PC-3 (cell line): ENCODE measurements around the gene CHD5. TPM values are rescaled to one million over a fixed set of nuclear protein-coding genes. Genes with fewer than 3 reads are reported as not detected.

Experiments used
- ATAC-seq: fragments of 200-7000 bp; cut with Tn5 transposase; 2 replicates; pipeline ENCODE4 v1.9.1; 2020; ENCODE audit warnings: mild to moderate bottlenecking, moderate library complexity
- BruUV-seq: library from RNA; stranded (reverse); fragments of 400-500 nt; replicated peaks from 2 replicates; lab custom pipeline; 2021; lab: Mats Ljungman, UMichigan
- CTCF ChIA-PET: fragments of 300-600 bp; sonication (Branson Sonifier 250); formaldehyde crosslinking; loops from one replicate; lab custom pipeline; 2022; ENCODE audit warnings: antibody characterized with exemption; lab: Charles Lee
- POLR2A ChIA-PET: fragments of 300-600 bp; sonication (Branson Sonifier 250); formaldehyde crosslinking; loops from one replicate; lab custom pipeline; 2022; ENCODE audit warnings: antibody characterized with exemption; ENCODE audit not compliant: unreplicated experiment; lab: Charles Lee
- DNase-seq: peaks from one replicate; pipeline ENCODE4 v3.0.0-alpha.2; 2015
- H2AFZ ChIP-seq: fragments of 300-600 bp; sonication (generic); 2 replicates; pipeline ENCODE4 v1.6.0; 2016; ENCODE audit warnings: antibody characterized with exemption, low read length
- H3F3A ChIP-seq: fragments of 300-600 bp; sonication (generic); one replicate; pipeline ENCODE4 v1.6.0; 2017; ENCODE audit warnings: antibody characterized with exemption, low read length, control low read depth, mild to moderate bottlenecking; ENCODE audit not compliant: unreplicated experiment
- H3K27ac ChIP-seq: fragments of 300-600 bp; sonication (generic); 2 replicates; pipeline ENCODE4 v1.5.1; 2016; ENCODE audit warnings: mild to moderate bottlenecking, low read length
- H3K27me3 ChIP-seq: fragments of 300-600 bp; sonication (generic); 2 replicates; pipeline ENCODE4 v1.6.1; 2016; ENCODE audit warnings: low read length, mixed read lengths
- H3K36me3 ChIP-seq: fragments of 300-600 bp; sonication (generic); 2 replicates; pipeline ENCODE4 v1.6.1; 2016; ENCODE audit warnings: low read depth, mixed run types, low read length, mixed read lengths
- H3K4me1 ChIP-seq: fragments of 300-600 bp; sonication (generic); 2 replicates; pipeline ENCODE4 v1.5.1; 2016; ENCODE audit warnings: low read length; ENCODE audit not compliant: insufficient read depth
- H3K4me2 ChIP-seq: fragments of 300-600 bp; sonication (generic); 2 replicates; pipeline ENCODE4 v1.6.0; 2016; ENCODE audit warnings: low read length
- H3K4me3 ChIP-seq: fragments of 300-600 bp; sonication (generic); 2 replicates; pipeline ENCODE4 v1.5.1; 2016; ENCODE audit warnings: mild to moderate bottlenecking, low read length, mixed read lengths
- H3K79me2 ChIP-seq: fragments of 300-600 bp; sonication (generic); 2 replicates; pipeline ENCODE4 v1.6.1; 2017; ENCODE audit warnings: low read length, mixed read lengths
- H3K9ac ChIP-seq: fragments of 300-600 bp; sonication (generic); 2 replicates; pipeline ENCODE4 v1.6.0; 2016; ENCODE audit warnings: mild to moderate bottlenecking, low read length
- H3K9me2 ChIP-seq: fragments of 300-600 bp; sonication (generic); replicated peaks from 2 replicates; pipeline ENCODE4 v1.6.1; 2016; ENCODE audit warnings: mixed run types, low read length, mixed read lengths
- H3K9me3 ChIP-seq: fragments of 300-600 bp; sonication (generic); 2 replicates; pipeline ENCODE4 v1.6.1; 2016; ENCODE audit warnings: low read length, mixed read lengths
- H4K20me1 ChIP-seq: fragments of 300-600 bp; sonication (generic); 2 replicates; pipeline ENCODE4 v1.6.1; 2016; ENCODE audit warnings: low read length, mixed read lengths
- CTCF ChIP-seq: fragments of 300-600 bp; sonication (generic); conservative IDR thresholded peaks from 2 replicates; pipeline ENCODE4 v1.5.1; 2017; ENCODE audit warnings: antibody characterized with exemption, low read depth, mild to moderate bottlenecking, low read length
- EZH2 ChIP-seq: fragments of 300-600 bp; sonication (generic); IDR thresholded peaks from one replicate; pipeline ENCODE4 v1.6.1; 2017; ENCODE audit warnings: antibody characterized with exemption, mild to moderate bottlenecking, low read length; ENCODE audit not compliant: unreplicated experiment
- EZH2phosphoT487 ChIP-seq: fragments of 300-600 bp; sonication (generic); IDR thresholded peaks from 2 replicates; pipeline ENCODE4 v1.6.1; 2018; ENCODE audit warnings: mild to moderate bottlenecking, antibody characterized with exemption, low read length, borderline replicate concordance
- intact Hi-C: fragments of 100-400 bp; cut with micrococcal nuclease; formaldehyde crosslinking; loops from 2 replicates; pipeline ENCODE4 v1.9.0; 2023
- total RNA-seq: library from RNA; depleted of rRNA; stranded (reverse); fragments of >200 nt; gene quantifications from 2 replicates; pipeline ENCODE4 v1.2.3, GENCODE V29; 2014

Gene CHD5
- total RNA-seq, 1 experiment from 2014 or later = 0.55 TPM

GRCh38 chr1:6071219-6071618 lies 108.9 kb downstream of the CHD5 start:
- CTCF ChIA-PET = no interaction called here
- no peak for TF ChIP-seq EZH2phosphoT487
- Histone ChIP-seq H3K4me2 (no peak overlapping the region), H3K9me3 (no peaks in the 10 kb centered on the region), H3K4me1 (no peaks in the 10 kb centered on the region), H3K4me3 (no peak overlapping the region), H3K27ac (no peak overlapping the region), H3F3A (no peaks in the 10 kb centered on the region), H3K79me2 (no peaks in the 10 kb centered on the region), H4K20me1 (no peaks in the 10 kb centered on the region), H3K36me3 (no peaks in the 10 kb centered on the region), H3K9me2 (no peaks in the 10 kb centered on the region), H3K9ac (no peak overlapping the region), H2AFZ (no peak overlapping the region), H3K27me3 (no peaks in the 10 kb centered on the region)
- intact Hi-C loops = no loop called here
- BruUV-seq = no TSS peak
- POLR2A ChIA-PET = no interaction called here
- DNase-seq (no peak), ATAC-seq (no peak)

- no peak overlapping the region for H2AFZ ChIP-seq
- ATAC-seq = no peak; the same call in 1 of the 2 replicates
- H3K79me2 ChIP-seq = no peaks in the 10 kb centered on the region
- H3F3A ChIP-seq = no peaks in the 10 kb centered on the region
- H3K36me3 ChIP-seq = no peaks in the 10 kb centered on the region
- DNase-seq = peak; percentile 22
- H3K9me2 ChIP-seq = no peaks in the 10 kb centered on the region
- no peaks in the 10 kb centered on the region for H3K9me3 ChIP-seq
- H3K27ac ChIP-seq = no peak overlapping the region
- ChIA-PET POLR2A (interaction anchor here (0.6 kb wide), 1 partner anchor 66 kb away, joined by 3 read pairs; no protein-coding TSS in a partner anchor), CTCF (no interaction called here)
- H4K20me1 ChIP-seq = no peaks in the 10 kb centered on the region
- TF ChIP-seq EZH2 (no peak), EZH2phosphoT487 (no peak), CTCF (no peak)
- intact Hi-C loops = no loop called here
- H3K4me2 ChIP-seq = no peak overlapping the region
- H3K9ac ChIP-seq = no peak overlapping the region
- no TSS peak for BruUV-seq
- H3K27me3 ChIP-seq = no peaks in the 10 kb centered on the region
- H3K4me1 ChIP-seq = no peaks in the 10 kb centered on the region
- no peak overlapping the region for H3K4me3 ChIP-seq
These were observed 109.6 kb downstream of the CHD5 start for GRCh38 chr1:6070450-6070974.

GRCh38 chr1:6069573-6069972 lies 110.5 kb downstream of the CHD5 start:
- H3K36me3 ChIP-seq = no peaks in the 10 kb centered on the region
- H3K9me3 ChIP-seq = no peaks in the 10 kb centered on the region
- no peaks in the 10 kb centered on the region for H3K9me2 ChIP-seq
- no peak overlapping the region for H3K9ac ChIP-seq
- H3K4me3 ChIP-seq = no peak overlapping the region
- H3K79me2 ChIP-seq = no peaks in the 10 kb centered on the region
- intact Hi-C loops = no loop called here
- H3K27me3 ChIP-seq = no peaks in the 10 kb centered on the region
- no peaks in the 10 kb centered on the region for H3K4me1 ChIP-seq
- no peak overlapping the region for H3K4me2 ChIP-seq
- CTCF ChIA-PET = no interaction called here
- TF ChIP-seq EZH2 = no peak
- no peak for TF ChIP-seq CTCF
- no peak for TF ChIP-seq EZH2phosphoT487
- POLR2A ChIA-PET = no interaction called here
- H3F3A ChIP-seq = no peaks in the 10 kb centered on the region
- ATAC-seq (no peak), DNase-seq (no peak)
- no peak overlapping the region for H2AFZ ChIP-seq
- BruUV-seq = no TSS peak
- H4K20me1 ChIP-seq = no peaks in the 10 kb centered on the region
- no peak overlapping the region for H3K27ac ChIP-seq
